NB4 (cell line): ENCODE data around the gene MRPL45.

Experiments used
- POLR2A ChIP-seq: IDR thresholded peaks from 2 replicates; pipeline ENCODE4 v1.6.1; 2011; ENCODE audit warnings: mild to moderate bottlenecking; ENCODE audit not compliant: insufficient read length; ENCODE audit errors: extremely low read depth
- TF ChIP-seq, protein P1 (sequence below): IDR thresholded peaks from 2 replicates; pipeline ENCODE4 v1.6.1; 2011; ENCODE audit warnings: low read depth, low read length

DNA sequence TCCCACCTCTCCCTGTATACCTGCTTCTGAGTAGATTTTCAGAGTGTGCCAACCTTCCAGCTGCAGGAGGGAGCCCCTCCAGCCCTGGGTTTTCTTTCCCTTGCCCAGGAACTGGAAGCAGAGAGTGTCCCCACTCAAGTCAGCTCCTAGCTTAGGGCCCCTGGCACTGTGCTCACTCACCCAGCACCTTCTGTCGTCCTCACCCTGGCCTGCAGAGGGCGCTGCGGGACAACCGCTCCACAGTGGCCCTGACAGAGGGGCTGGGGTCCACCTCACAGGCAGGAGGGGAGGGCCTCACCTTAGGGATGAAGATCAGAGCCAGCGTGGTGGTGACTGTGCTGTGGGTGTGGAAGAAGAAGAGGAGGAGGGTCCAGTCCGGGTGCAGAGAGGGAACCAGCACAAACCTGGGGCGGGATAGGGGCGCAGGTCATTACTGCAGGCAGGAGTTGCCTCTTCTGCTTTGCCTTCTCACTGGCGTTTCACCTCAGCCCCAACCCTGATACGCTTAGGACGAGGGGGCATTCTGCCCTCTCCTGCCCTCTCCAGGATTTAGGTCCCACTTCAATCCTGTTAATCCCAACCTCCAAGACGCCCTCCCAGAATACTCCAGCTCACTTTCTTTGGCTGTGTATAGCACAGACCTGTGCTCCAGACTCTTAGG, 36.8 kb downstream of the MRPL45 start:
- TF ChIP-seq, protein P1, sequence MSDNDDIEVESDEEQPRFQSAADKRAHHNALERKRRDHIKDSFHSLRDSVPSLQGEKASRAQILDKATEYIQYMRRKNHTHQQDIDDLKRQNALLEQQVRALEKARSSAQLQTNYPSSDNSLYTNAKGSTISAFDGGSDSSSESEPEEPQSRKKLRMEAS: no peak
- no peak for TF ChIP-seq POLR2A
